HG03175 (cell line): Measurements from ENCODE around the gene TRAF3.

Experiments used
- ATAC-seq: cut with Tn5 transposase; IDR thresholded peaks from one replicate; pipeline ENCODE4 v1.9.1; 2021; ENCODE audit warnings: mild to moderate bottlenecking, moderate library complexity; ENCODE audit not compliant: unreplicated experiment

TRAF3 gene, protein sequence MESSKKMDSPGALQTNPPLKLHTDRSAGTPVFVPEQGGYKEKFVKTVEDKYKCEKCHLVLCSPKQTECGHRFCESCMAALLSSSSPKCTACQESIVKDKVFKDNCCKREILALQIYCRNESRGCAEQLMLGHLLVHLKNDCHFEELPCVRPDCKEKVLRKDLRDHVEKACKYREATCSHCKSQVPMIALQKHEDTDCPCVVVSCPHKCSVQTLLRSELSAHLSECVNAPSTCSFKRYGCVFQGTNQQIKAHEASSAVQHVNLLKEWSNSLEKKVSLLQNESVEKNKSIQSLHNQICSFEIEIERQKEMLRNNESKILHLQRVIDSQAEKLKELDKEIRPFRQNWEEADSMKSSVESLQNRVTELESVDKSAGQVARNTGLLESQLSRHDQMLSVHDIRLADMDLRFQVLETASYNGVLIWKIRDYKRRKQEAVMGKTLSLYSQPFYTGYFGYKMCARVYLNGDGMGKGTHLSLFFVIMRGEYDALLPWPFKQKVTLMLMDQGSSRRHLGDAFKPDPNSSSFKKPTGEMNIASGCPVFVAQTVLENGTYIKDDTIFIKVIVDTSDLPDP

DNA sequence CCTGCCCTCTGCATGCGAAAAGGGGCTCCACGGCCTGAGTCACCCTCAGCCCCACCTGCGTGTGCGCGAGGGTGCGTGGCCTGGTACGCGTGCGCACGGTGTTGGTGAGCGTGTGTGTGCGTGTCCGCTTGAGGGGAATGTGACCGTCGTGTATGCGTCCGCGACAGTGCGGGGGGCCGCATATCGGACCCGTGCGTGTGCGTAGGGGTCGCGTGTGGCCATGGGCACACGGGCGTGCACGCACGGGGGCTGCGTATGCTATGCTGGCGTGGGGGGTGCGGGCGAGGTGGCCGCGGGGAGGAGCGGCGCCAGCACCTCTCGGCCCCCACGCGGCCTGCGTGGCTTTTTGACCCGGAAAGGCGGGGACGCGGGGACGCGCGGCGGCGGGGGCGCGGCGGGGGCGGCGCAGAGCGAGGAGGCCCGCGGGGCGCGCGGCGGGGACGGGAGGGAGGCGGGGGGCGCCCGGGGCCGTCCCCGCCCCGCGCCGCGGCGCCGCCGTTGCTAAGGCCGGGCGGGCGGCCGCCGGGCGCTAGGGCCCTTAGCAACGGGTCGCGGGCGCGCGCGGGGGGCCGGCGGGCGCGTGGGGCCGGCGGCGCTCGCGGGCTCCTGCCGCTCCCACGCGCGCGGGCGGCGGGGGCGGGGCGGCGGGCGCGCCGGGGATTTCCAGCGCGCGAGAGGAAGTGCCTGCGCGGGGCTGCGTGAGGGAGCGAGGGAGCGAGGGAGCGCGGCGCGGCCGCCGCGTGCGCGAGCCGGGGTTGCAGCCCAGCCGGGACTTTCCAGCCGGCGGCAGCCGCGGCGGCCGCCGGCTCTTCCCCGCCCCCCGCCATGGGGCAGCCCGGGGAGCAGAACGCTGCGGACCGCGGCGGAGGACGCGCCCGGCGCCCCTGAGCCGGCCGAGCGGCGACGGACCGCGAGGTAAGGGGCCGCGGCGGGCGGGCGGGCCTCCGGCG, at the start of gene TRAF3:
Gene TRAF3, plus strand, starts transcription at position 689 of the 950 bp plus-strand sequence. CDS start 92,753 bp downstream, outside the sequence.
- peak; percentile 59 for ATAC-seq

DNA sequence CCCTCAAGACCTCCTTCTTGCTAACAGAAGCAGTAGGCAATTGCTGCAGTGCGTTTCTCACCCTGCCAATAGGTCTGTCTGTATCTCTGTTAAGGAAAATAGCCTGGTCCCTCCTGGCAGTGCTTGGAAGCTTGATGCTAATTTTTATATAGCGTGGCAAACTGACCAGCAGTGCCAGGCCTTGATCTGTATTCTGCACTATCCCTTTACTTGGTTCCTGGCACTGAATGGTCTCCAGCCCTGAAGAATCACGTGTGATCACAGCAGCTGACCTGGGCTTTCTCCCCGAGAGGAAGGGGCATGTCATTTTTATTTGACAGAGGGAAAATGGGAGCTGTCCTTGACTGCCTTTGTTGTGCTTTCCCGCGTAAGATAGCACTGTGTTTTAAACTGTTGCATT, 48.7 kb upstream of the TRAF3 start:
- ATAC-seq = no peak

DNA sequence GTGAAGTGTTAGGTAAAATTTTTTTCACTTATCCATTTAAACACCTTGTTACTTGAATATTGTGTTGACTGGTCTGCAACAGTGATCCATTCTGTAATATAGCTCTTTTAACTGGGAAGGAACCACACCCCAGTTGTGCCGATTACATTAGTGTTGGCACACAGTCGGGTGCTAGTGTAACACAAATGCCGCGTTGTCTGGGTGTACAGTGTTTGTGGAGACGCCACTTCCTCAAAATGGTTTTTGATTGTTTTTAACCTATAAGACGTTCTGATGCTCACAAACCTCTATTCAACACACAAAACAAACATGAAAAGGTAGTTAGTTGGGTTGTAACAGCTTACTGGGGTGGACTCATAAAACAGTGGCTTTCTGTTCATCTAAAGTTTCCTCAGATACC, 48.0 kb upstream of the TRAF3 start:
- ATAC-seq = no peak

DNA sequence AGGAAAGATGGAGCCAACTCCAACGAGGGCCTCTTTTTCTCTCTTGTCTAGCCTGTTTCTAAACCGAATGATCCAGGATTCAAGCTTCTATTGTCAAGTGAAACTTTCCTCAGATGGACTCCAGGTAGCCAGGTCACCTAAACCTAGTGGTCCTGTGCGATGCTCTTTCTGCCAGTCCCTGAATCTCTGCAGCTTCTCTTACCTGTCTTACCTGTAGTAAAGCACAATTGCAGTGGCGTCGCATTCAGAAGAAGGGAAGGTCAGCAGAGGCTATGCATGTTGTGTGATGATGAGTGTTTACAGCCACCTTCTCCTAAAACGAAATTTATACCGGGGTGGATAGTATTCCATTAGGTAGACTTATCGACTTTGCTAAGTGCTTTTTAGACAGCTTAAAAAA, 47.4 kb upstream of the TRAF3 start:
- no peak for ATAC-seq

DNA sequence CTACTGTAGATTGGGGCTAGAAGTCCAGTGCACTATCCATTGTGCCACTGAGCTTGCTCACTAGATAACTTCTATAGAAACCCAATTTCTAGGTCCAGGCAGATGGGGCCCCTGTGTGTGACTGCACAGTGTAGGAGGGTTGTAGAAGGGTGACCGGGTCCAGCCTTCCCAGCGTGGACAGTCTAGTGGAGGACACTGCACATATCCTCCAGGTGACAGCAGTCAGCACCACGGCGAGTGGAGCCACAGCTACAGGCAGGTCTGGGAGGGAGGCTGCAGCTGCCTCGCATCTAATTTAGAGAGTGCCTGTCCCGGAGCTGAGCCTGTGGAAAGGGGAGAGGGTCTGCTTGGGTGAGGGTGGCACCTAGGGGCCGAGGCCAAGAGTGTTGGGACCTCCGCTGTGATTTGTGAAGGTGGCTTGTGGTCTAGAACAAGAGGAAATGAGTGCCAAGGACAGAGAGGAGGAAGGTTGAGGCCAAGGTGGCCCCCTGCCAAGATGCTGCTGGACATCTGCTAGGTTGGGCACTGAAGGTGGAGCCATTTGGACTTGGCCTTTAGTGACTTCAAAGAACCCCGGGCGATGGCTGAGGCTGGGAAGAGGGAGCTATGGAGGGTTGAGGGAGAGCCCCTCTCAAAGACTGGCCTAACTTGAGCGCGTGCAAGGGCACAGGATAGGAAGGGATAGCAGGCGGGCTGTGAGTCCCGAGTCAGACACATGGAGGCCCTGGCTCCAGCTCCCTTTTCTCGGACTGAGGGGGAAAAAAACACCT, 46.0 kb upstream of the TRAF3 start:
- ATAC-seq = no peak

DNA sequence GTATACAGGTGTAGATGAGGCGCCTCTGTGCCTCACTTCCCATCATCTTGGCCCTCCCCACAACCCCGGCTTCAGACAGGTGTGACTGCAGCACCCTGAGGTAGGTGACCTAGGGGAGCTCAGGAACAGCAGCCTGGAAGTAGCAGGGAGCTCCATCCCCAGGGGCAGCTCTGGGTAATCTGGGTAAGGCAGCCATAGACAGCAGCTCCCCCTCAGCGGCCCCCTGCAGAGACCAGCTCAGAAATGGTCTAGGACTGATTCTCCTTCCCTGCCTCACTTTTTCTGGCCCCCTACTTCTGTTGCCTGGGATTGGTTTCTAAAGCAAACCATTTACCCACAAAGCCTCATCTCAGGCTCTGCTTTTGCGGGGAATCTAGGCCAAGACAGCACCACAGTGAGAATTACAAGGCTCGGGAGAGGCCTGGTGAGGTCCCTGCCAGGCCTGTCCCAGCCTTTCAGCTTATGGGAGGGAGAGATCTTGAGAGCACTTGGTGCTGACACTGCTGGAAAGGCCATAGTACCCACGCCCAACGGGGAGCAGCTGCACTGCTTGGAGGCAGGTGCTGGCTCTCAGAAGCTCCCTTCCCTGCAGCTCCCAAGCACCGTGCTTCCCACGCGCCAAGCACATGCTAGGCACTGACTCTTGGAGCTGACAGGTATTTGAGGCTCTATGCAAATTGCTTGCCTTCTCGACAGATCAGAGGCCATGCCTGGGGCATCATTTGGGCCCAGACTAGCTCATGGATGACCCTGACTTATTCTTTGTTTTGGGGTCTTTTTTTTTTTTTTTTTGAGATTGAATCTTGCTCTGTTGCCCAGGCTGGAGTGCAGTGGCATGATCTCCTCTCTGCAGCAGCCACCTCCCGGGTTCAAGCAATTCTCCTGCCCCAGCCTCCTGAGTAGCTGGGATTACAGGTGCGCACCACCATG, 45.1 kb upstream of the TRAF3 start:
- no peak for ATAC-seq

DNA sequence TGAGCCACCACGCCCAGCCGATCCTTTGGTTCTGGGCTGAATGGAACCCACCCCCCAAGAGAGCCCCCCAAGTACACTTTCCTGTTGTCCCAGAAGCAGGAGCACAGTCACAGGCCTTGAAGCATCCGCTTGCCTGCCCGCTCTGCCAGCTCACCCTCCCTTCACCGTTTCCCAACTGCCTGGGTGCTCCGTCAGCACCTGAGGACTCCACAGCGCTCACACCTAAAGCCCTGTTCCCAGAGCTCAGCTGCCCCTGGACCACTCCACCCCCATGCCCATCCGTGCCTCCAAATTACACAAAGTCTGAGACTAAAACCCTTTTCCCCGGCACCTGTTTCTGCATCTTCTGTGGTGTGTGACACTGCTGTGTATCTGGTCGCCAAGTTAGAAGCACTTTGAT, 44.3 kb upstream of the TRAF3 start:
- no peak for ATAC-seq

DNA sequence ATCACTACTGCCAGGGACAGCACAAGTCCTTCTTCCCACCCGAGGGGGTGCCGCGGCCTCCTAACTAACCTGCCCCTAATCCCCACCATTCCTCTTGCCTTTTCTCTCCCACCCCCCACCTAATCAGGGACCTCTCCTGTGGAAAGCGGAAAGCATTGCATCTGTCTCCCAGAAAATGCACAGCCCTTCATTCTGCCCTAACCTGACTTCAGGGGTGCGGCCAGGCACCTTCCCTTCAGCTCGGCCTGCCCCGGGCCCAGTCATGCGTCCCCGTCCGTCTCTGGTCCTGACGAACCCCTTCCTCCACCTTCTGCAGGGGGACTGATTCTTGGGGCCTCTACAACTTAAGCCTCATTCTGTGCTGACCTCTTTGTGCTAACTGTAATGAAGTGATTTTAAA, 43.9 kb upstream of the TRAF3 start:
- ATAC-seq = no peak

DNA sequence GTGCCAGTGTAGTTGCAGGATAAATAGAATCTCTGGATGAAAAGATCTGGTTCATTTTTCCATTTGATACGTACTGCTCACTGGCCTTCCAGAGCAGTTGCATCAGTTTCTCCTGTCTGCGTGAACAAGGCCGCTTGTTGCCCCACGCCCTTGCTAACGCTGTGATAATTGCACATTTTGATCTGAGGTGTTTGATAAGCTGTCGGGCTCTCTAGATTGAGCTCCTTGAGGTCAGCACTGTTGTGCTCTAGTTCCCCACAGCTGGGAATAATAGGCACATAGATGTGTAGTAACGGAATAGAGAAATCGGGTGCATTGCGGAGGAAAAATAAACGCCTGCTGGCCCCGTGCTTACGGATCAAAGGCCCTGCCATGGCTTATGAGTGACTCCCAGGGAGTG, 42.8 kb upstream of the TRAF3 start:
- ATAC-seq = no peak

DNA sequence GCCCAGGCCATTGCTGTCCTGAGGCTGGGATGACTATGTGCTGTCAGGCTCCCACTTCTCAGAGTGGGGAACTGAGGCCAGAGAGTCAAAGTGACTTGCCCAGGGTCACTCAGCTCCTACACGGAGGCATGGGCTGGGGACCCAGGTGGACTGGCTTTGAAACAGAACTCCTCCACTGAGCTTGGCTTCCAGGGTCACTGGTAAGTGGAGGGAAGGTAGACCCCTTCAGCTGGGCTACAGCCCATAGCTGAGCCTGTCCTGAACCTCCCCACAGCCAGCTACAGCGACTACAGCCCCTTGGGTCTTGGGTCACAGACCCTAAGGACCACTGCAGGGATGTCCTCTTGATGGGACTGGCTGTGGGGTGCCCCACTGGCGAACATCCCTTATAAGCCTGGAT, 40.3 kb upstream of the TRAF3 start:
- ATAC-seq = no peak

DNA sequence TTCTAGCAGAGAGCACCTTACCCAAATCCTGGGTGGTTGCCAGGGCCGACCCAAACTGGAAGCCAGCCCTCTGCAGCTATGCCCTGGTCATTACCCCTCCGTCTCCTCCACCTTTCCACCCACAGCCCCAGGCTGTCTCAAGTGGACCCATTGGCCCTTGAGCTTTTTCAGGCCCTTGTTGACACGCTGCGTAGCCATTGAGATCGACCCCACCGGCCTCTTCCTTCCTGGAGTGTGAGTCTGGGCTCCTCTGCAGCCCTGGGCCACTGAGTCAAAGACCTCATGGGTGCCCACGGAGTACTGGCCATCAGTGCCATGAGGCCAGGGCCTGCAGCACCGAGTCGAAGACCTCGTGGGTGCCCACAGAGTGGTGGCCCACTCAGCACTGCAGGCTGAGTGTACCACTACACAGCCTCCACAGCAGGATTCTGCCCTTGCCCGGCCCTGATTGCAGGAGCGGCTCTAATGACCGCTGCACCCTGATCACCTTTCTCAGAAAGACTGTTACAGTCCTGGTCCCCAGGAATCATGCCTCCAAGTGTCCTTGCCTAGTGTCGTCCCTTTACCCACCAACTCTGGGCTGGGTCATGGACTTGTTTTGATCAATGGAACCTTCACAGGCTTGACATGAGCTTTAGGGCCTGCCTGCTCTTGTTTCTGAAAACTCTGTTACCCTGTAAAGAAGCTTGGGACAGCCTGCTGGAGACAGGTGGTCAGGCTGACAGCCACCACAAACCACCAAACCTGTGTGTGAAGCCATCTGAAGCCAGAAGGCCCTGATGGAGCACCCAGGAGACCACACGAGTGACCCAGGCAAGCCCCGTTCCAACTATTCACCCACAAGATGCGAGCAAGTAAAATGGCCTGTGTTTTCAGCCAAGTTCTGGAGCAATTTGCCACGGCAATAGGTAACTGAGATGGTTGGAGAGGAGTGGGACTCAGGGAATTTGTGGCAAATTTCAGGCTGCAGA, 39.6 kb upstream of the TRAF3 start:
- ATAC-seq = no peak

DNA sequence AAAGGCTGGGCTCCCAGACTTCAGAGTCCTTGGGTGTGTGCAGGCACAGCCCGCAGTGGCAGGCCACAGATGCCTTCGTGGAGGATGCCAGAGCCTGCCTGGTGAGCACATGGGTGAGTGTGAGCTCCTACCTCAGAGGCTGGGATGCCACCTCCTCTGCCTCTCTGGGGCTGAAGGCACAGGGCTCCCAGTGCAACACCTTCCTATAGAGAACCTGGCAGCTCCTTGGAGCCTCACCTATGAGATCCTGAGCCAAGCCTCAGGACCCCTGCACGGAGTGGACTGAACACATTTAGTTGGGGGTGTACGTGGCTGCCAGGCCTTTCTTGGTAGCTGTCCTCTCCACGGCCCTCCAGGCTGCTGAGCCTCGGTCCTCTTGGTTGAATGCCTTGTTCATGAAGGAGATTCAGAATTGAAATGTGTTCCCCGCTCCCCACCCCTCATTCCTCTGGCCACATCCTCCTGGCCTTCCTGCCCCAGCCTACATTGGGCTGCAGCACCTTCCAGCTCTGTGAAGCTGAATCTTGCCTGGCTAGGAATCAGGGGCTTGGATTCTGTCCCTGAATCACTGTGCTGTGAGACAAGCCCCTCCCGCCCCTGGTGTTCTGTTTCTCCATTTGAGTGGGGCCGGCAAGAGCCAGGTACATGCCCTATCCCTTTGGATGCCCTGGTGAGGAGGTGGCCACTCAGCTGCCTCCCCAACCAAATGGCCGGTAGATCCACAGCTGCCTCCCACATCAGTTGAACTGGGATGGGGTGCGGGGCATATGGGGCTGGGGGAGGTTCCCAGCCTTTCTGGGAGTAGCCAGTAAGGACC, 38.7 kb upstream of the TRAF3 start:
- no peak for ATAC-seq

DNA sequence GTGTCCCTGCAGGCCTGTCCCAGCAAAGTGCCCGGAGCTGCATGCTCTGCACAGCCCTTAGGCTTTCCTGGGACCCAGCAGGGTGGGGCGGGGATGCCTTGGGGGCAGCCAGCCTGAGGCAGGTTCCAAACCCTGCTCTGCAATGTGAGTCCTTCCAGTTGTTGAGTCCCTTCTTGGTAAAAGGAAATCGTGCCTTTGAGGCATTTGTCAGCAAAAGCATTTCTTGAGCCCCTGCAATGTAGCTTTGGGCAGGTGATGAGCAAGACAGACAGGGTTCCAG, 38.1 kb upstream of the TRAF3 start:
- ATAC-seq = no peak

DNA sequence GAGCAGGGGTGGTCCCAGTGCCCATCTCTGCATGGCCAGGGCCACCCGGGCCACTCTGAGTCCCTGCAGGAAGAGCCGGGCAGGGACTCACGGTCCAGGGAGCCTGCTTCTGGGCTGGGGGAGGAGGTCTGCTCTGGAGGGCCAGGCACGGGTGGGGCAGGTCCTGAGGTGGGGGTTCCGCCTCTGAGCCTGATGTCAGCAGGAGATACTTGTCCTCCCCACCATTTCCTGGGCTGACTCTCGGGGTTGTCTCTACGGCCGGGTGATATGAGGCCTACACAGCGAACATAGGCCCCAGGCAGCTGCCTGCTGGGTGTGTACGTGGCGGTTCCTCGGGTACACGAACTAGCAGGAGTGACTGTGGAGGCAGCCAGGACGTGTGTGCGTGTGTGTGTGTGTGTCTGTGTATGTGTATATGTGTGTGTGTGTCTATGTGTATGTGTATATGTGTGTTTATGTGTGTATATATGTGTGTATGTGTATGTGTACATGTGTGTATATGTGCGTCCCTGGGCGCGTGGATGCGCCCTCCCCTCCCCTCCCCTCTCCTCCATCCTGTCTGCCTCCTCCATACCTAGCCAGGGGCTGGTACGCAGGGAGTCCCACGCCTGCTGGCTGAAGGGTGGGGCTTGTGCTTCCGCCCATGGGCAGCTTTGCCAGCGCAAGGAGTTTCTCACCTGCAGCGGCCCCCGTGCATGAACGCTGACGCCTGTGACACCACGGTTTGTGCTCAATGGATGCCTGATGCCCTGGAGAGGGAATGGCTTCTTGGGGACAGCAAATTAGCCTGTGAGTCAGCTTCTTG, 30.4 kb upstream of the TRAF3 start:
- no peak for ATAC-seq

DNA sequence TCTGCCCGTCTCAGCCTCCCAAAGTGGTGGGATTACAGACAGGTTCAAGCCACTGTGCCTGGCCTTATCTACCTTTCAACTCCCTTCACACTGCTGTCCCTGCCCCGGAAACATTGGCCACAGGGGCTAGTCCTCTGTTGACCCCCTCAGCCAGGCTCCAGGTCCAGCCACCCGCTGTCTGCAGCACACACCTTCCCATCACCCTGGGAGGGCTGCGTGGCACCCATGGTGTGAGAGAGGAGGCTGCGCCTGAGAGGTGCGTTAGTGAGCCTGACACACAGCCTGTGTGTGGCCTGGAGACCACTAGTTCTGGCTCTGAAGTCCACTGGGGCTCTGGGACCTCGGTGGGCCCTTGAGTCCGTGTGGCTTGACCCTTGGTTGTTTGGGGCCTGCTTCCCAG, 28.4 kb upstream of the TRAF3 start:
- ATAC-seq = no peak

DNA sequence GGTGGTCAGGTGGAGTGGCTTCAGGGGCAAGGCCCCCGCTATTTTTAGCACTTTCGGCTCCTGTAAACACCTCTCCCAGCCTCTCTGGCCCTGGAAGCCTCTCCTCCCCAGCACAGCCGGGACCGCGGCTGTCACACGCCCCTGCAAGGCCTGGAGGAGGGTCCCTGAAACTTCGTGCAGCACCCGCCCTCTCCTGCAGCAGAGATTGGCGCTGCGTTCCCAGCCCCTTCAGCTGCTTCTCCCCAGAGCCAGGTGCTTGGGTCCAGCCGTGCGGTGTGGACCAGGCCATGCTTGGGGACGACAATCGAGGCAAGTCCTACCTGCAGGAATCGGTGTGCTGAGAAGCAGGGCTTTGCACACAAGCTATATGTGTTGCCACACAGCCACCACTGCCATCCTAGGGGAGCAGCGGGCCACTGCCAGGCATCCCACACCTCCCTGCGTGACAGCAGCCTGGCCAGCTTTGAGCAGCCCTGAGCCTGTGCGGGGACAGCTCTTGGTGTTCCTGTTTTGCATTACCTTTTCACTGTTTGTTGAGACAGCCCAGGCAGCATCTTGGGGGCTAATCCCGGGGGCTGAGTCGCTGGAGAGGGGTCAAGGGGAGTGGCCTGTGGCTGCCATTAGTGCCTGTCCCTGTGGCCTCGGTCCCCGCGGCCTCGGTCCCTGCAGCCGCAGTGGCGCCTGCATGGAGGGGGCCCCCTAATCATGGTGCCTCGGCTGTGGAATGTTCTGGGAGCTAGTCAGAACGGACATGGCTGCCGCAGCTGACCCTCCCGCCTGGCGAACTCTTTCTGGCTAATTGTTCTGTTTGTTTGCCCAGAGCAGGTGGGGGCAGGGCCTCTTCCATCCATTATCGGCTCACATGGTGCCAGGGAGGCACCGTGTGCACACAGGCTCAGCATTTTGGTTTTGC, 27.6 kb upstream of the TRAF3 start:
- no peak for ATAC-seq
